Activated CD4-positive, alpha-beta T cell treated with anti-CD3 and anti-CD28 coated beads, Interleukin-2, amount 50 U/mL, for 1 hour (primary cell): ENCODE measurements around the gene LGALS3BP.
"Not testable (repeated sequence)": the region's sequence is repeated elsewhere in the genome, so short reads cannot be mapped to it uniquely, and the experiment has no call there.

Source experiments
- DNase-seq: peaks from one replicate; pipeline ENCODE4 v3.0.0-alpha.2; 2020

The LGALS3BP gene, protein sequence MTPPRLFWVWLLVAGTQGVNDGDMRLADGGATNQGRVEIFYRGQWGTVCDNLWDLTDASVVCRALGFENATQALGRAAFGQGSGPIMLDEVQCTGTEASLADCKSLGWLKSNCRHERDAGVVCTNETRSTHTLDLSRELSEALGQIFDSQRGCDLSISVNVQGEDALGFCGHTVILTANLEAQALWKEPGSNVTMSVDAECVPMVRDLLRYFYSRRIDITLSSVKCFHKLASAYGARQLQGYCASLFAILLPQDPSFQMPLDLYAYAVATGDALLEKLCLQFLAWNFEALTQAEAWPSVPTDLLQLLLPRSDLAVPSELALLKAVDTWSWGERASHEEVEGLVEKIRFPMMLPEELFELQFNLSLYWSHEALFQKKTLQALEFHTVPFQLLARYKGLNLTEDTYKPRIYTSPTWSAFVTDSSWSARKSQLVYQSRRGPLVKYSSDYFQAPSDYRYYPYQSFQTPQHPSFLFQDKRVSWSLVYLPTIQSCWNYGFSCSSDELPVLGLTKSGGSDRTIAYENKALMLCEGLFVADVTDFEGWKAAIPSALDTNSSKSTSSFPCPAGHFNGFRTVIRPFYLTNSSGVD

DNA sequence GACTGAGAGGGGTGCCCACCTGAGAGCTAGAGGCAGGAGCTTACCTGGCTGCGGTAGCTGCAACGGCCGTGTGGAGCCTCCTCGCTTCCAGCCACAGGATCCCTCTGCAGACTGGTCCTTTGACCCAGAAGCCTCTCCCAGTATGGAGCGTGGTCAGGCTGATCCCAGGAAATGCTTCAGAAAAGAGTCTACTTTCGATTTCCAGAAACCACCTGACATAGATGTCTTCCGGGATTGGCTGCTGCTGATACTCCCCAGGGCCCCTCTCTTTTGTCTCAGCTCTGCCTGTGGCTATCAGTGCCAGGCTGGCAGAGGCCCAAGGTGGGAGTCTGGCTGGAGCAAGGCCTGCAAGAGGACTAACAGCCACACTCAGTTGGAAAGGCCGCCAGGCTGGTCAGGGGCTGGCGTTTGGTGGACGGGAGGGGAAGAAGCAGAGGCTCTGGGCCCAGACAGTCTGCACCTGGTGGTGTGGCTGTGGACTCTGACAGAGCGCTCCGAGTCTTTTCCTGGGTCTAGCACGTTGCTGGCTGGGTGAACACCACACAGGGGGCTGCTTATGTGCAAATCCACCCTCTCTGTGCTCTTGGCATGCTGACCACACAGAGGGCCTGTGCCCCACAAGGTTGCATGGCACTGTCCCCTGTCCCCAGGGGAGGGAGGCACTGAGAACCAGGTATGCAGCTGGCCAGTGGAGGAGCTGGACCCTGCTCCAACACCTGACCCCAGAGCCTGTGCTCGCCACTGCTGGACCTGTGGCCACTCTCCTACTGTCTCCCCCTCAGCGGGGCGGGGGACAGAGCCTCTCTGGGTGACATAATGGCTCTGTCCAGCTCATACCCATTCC lies at the start of gene LGALS3BP:
LGALS3BP (minus strand) TSS at position 144 of the 844 bp plus-strand sequence. CDS start 2,732 bp downstream, outside the sequence.
- DNase-seq = peak; percentile 24

DNA sequence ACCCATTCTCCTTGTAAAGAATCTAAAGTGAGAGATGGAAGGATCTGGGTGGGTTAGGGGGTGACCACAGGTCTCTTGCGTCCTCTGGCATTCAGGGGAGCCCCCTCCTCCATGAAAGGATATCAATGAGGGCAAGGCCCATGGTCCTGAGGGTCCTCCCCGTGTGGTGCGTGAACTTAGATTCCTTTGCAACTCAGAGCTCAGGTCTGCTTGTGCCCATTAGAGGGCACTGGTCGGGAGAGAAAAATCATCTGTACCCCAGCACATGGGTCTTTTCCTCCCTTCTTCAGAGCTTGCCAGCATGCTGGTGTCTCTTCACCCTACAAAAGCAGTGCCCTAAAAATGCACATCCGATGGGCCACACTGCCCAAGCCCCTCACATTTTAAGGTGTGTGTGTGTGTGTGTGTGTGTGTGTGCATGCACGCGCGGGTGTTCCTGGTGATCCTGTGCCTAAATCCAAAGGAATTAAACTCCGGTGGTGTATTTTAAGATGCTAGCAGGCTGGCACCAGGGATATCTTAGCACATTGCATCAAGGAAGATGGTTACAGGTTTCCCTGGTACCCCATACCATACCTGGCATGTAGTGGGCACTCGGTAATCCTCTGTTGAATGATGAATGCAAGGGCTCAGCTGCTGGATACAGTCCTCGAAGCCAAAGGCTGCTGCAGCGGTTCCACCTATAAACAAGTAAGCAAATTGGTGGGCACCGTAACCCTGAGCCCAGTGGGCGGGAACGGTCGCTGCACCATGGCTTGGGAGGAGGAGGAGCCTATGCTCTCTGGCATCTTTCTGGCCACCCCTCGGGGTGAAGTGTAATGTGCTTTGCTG lies 49.0 kb upstream of the LGALS3BP start:
- no peak for DNase-seq

DNA sequence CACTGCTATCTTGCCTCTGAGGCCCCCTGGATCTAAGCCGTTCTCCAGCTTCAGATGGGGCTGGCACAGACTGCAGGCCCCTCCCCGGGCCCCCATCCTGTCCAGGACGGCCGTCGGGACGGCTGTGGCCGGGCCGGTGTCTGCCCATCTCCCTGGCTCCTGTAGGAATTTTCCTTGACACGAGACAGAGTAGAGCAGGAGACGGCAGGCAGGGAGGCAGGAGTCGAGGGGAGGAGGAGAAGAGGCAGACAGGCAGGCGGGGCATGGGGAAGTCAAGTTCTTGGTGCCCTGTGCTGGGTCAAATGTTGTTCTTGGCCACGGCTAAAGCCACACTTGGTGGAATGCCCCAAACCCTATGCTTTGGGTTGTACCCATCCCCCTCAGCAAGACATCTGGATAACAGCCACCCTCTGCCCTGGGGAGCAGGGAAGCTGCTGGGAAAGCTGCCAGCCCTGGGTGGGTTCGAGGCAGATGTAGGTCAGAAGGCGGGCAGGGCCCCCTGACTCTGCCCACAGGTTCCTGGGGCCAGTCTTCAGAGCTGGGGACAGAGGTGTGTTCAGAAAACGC lies 48.3 kb upstream of the LGALS3BP start:
- no peak for DNase-seq

DNA sequence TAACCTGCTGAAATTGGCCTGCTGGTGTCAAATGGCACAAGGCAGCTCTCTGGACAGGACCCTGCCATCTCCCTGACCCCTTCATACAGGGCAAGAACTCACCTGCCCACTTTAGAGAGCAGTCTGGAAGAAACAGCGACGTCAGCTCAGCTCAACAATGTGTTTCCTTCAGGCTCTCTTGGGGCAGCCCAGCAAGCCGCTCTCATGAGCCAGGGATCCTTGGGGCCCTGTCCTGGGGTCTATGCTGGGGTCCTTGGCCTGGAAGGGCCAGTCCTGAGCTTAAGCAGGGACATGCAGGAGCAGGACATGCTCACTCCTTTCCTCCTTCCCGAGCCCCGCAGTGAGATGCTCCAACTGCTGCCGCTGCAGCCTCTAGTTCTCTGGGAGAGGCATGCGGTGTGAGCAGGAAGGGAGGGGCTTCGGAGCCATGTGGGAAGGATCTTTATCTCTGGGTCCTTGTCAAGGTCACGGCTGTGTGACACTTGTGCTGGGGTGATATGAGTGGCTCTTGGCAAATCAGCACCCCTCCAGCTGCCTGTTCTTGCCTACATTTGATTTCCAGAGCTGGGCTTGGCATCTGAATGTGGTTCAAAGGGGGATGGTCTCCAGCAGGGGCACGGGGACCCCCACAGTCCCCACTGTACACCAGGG lies 47.7 kb upstream of the LGALS3BP start:
- DNase-seq = no peak

DNA sequence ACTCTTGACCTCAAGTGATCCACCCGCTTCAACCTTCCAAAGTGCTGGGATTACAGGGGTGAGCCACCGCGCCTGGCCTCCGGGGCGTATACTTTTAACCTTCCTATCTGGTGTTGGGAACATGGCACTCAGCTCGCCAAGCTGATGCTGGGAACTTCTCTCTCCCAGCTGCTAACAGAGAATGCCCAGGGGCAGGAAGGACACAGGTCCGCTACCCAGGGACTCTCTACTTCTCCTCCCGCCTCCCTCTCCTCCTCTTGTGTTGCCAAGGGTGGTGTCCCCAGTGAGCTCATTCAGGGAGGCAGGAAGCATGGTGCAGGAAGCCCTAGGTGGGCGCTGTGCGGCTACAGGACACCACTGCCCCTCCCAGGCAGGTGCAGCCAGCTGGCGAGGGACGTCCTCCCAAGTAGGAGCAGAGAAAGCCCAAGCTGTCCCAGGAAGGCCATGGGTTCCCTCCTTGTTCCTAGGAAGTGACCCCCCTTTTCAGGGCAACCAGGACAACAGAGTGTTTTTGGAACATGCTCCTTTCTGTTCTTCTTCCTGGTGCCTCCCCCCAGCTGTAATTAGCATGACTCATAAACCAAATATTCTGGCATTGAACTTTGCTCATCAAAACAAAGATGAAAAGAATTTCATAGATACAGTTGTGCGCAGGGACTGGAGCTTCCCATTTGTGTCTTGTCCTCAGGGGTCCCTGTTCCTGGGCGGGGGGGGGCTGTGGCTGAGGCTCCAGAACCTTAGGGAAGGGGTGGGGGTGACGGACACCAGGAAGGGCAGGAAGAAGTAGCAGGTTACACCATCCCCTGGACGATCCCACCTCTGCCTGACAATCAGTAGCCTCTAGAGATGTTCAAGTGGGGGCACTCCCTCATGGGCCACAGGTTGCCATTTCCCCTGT lies 46.9 kb upstream of the LGALS3BP start:
- no peak for DNase-seq

DNA sequence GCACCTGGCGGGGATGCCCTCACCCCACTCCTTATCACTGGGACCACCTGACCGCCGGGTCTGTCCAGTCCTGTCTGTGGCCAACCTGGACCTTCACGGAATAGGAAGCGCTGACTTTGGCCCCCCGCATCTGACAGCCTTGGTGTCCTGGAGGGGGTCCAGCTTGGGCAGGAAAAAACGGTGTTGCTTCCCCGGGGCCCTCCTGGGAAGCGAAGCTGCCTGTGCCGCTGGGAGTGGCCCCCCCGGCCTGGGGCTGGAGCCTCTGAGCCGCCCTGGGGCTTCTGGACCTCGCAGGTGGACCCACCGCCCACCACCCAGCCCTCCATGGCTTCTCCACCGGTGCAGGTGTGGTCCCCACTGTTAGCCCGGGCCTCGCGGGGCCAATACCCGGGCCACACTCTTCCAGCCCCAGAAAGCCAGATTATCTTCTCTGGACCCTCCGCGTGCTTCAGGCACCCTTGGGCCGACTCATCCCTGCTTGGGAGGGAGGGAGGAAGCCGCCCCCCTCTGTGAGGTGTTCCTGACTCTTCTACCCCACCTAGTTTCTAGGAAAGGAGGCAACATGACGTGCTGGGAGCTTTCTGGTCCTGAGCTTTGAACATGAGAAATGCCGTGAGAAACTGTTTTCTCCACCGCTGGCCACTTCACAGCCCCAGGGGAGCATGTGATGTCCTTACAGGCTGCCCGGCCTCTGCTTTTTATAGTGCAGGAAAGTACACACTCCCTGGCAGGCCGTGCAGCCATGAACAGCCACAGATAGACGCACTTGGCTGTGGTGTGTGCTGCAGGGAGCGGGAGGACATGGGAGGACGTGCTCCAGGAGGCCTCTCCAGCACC lies 45.4 kb upstream of the LGALS3BP start:
- no peak for DNase-seq

DNA sequence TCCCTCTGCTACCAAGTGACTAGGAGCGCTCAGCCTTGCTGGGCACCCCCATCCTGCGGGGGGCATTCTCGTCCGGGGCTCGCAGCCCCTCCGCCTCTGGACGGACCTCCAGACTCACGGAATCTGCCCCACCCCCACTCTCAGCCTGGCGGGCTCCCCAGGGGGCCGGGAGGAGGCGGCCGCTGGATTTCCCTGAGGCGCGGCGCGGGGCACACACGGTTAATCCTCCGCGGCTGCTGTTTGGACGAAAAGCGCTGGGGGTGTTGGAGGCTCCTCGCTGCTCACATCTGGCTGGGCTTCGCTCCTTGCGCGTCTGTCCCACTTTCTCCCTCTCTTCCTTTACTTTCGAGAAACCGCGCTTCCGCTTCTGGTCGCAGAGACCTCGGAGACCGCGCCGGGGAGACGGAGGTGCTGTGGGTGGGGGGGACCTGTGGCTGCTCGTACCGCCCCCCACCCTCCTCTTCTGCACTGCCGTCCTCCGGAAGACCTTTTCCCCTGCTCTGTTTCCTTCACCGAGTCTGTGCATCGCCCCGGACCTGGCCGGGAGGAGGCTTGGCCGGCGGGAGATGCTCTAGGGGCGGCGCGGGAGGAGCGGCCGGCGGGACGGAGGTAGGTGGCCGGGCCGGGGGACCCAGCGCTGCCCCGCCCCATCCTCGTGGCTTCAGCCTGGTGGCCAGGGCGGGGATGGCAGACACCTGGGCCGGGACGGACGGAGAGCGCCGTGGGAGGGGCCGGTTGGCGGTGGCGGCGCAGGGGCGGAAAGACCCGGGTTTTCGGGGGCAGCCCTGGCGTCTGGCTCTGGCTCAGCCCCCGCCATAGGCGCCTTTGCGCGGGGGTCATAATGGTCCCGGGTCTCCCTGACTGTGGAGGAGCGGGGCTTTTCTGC lies 44.4 kb upstream of the LGALS3BP start, which contains the start of gene C1QTNF1:
C1QTNF1 (plus strand) TSS at position 284 of the 886 bp plus-strand sequence. CDS start 19,800 bp downstream, outside the sequence.
- DNase-seq = peak; percentile 29

DNA sequence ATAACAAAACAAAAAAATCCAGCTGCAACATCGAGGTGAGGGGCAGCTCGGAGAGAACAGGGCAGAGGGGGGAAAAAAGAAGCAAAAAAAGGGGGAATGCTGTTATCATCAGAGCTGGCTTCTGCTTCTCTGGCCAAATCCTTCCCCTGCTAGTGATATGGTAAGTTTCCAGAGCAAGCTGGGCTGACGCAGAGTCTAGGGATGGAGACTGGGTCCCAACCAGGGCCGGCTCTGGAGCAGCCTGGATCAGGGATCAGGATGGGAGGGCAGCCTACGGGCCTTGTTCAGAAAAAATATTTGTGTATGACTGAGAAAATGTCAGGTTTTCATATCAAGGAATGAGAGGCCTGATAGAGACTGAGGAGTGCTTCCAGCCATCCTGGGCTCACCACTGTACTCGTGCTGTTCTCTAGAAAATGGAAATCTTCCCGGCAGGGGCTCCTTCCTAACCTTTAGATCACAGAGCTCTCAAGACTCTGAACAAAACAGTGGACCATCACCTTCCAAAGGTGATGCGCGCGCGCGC lies 43.5 kb upstream of the LGALS3BP start:
- DNase-seq = no peak

DNA sequence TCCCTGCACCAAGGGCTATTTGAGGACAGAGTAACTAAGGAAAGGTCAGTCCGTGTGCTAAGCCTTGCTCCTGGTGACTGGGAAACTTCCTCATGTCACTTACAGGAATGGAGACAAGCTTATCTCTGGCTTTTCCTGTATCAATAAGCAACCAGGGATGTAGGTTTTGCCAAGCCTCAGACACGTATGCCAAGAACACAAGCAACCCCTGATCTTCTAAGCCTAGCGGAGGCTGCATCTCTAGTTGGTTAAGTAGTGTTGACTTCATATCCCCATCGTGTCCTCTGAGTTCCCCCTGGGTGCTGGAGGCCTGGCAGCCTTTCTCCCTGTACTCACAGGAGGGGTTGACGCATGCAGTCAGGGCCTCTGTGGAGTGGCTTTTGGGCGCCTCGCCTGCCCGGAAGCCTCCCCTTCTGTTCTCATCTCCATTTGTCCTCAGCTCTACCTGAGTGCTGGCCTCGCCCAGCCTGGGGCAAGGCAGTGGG lies 42.8 kb upstream of the LGALS3BP start:
- no peak for DNase-seq

DNA sequence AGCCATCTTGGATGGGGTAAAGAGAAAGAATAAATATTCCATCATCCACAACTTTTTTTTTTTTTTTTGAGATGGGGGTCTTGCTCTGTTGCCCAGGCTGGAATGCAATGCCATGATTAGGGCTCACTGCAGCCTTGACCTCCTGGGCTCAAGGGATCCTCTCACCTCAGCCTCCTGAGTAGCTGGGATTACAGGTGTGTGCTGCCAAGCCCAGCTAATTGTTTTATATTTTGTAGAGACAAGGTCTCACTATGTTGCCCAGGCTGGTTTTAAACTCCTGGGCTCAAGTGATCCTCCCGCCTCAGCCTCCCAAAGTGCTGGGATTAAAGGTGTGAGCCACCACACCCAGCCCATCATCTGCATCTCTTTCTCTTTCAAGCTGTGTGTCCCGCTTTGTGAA lies 42.2 kb upstream of the LGALS3BP start:
- DNase-seq = not testable (repeated sequence)

DNA sequence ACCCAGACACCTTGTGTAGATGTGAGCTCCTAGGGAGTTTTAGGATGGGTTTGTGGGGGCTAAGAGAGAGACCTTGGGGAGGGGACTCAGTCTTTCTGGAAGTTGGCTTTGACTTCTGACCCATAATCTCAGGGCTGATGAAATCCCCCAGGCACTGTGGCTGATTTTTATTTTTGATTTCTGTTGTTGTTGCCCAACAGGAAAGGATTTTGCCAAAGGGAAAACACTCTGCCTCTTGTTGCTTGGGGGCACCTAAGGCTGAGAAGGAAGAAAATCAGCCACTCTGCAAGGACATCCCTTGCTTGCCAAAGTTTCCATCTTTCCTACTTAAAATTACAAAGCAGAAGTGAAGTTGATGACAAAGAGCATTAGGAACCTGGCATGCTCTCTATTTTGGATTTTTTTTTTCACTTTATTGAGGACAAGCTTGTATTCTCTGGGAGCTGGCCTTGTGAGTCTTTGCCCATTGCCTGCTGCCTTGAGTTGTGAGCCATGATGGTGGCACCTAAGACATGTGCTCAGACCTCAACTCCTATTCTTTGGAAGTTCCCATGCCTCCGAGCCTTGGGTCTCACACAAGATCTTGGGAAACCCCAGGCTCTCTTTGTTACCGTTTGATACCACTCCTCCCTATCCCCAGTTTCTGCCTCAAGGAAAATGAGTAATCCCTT lies 41.0 kb upstream of the LGALS3BP start:
- DNase-seq = no peak

DNA sequence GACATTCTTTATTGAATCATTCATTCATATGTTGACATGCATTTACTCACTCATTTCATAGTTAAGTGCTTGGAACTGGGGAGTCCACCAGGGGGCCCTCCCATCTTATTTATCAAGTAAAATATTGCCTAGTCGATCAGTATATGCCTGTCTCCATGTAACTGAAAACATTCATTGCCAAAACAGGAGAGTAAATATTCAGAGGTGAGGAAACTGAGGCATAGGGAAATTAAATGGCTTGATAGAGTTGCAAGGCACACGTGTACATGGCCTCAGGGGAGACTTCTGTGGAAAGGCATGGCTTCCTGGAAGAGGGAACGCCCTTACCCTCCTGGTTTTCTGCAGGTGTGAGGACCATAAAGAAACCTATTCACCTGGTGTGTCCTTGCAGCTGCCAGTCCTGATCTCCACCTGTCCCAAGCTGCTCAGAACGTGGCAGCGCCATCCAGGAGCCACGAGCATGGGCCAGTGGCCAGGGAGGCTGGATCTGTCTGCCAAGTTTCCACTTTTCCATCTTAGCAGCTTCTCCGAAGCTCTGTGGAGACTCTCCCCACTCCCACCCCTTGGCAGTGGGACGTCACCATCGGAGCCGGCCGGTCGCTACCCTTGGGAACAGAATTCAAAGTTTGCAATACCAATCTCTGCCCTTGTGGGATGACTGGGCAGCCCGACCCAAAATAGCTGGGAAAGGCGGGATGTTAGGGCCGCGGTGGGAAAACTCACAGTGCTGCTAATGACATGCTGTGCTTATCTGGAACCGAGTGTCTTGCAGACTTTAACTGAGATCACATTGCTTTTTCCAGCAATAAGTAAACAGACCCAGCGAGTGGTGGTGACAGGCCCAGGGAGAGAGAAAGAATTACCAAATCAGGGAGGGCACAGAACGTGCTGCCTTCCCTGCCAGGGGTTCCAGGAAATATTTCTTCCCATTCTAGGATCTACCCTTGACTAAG lies 40.2 kb upstream of the LGALS3BP start:
- DNase-seq = peak; percentile 47

DNA sequence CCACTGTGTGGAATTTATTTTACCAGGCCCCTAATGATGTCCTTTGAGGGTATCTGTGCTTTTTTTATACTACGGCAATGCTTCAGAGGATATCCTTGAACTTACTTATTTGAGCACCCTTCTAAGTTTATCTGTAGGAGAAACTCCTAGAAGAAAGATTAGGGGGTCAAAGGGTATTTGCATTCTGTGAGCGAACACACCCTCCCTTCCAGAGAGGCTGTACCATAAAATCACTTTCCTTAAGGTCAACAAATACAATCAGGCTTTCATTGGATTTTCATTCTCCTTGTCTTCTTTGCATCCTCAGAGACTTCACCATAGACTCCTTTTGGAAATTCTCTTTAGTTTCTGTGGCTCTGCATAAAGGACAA lies 39.5 kb upstream of the LGALS3BP start:
- no peak for DNase-seq

DNA sequence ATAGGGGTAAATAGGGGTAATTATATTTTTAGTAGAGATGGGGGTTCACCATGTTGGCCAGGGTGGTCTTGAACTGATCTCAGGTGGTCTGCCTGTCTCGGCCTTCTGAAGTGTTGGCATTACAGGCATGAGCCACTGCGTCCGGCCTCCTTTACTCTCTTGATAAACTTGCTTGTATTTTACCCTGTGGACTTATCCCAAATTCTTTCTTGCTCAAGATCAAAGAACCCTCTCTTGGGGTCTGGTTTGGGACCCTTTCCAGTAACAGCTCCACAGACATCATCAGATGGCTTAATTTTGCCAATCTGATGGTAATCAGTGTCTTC lies 38.6 kb upstream of the LGALS3BP start:
- DNase-seq = no peak

DNA sequence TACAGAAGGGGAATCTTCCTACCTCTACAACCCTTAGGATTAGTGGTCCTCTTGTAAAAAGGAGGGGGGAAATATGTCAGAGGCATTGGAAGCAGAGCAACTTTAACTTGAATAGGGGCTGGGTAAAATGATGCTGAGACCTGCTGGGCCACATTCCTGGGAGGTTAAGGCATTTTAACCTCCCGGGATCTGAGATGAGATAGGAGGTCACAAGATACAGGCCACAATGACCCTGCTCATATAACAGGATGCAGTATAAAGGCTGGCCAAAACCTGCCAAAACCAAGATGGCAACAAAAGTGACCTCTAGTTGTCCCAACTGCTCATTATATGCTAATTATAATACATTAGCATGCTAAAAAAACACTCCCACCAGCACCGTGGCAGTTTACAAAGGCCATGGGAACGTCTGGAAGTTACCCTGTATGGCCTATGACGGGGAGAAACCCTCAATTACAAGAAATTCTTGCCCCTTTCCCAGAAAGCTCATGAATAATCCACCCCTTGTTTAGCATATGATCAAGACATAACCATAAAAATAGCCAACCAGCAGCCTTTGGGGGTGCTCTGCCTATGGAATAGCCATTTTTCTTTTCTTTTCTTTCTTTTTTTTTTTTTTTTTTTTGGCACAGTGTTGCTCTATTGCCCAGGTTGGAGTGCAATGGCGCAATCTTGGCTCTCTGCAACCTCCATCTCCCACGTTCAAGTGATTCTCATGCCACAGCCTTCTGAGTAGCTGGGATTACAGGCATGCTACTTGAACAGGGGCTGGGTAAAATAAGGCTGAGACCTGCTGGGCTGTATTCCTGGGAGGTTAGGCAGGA lies 38.0 kb upstream of the LGALS3BP start:
- no peak for DNase-seq
